ENCODE data around the gene ENPP7. TPM values are rescaled to one million over a fixed set of nuclear protein-coding genes. Genes with fewer than 3 reads are reported as not detected.
A peak's percentile ranks its signal among the peaks of the same experiment; 100 is the strongest.

Gene ENPP7
- total RNA-seq, 1 experiment from 2014 or later: not detected

DNA sequence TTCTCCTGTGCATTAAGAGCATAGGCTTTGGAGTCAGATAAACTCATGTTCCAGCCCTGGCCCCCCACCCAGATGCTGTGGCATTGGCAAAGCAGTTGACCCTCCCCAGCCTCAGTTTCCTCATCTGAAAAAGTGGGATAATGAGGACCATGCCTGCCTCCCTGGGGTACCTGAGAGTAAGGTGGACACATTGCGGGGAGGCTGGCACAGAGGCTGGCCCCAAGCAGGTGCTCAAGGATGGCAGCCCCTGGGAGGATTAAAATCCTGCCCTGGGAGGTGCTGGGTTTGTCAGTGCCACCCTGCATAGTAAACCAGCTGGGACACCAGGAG is 11.8 kb downstream of the ENPP7 start:
- no peaks in the 10 kb centered on the region for H4K20me1 ChIP-seq (ENCODE audit: insufficient read depth)
- H3K4me1 ChIP-seq (ENCODE audit: control insufficient read depth in 1 of 2, insufficient read depth in 2 of 2, low read length in 2 of 2): peaks cover 11 to 33% of the 10 kb centered on the region in 2 experiments; a peak in 3 of 4 replicates
- DNase-seq (ENCODE audit: low read depth, low spot score): no peak
- H3K4me2 ChIP-seq (ENCODE audit: low read length): peak overlapping the region; percentile 68; the same call in 1 of the 2 replicates
- TF ChIP-seq SRF (IDR thresholded peaks at IDR 0.05; ENCODE audit: low read depth) (no peak), SIN3A (IDR thresholded peaks at IDR 0.05; ENCODE audit: low read depth) (no peak), EGR1 (IDR thresholded peaks at IDR 0.05; ENCODE audit: low read depth) (no peak), SP1 (IDR thresholded peaks at IDR 0.05; ENCODE audit: low read depth) (no peak), EZH2 (IDR thresholded peaks at IDR 0.05) (no peak), POLR2AphosphoS5 (IDR thresholded peaks at IDR 0.05; ENCODE audit: low read depth, low read length) (no peak)
- TF ChIP-seq, protein P1, sequence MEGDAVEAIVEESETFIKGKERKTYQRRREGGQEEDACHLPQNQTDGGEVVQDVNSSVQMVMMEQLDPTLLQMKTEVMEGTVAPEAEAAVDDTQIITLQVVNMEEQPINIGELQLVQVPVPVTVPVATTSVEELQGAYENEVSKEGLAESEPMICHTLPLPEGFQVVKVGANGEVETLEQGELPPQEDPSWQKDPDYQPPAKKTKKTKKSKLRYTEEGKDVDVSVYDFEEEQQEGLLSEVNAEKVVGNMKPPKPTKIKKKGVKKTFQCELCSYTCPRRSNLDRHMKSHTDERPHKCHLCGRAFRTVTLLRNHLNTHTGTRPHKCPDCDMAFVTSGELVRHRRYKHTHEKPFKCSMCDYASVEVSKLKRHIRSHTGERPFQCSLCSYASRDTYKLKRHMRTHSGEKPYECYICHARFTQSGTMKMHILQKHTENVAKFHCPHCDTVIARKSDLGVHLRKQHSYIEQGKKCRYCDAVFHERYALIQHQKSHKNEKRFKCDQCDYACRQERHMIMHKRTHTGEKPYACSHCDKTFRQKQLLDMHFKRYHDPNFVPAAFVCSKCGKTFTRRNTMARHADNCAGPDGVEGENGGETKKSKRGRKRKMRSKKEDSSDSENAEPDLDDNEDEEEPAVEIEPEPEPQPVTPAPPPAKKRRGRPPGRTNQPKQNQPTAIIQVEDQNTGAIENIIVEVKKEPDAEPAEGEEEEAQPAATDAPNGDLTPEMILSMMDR (IDR thresholded peaks at IDR 0.05 in 2 of 3, conservative IDR thresholded peaks at IDR 0.05 in 1 of 3; ENCODE audit: borderline replicate concordance in 1 of 3, insufficient read depth in 1 of 3, low read depth in 2 of 3, low read length in 2 of 3): no peak
- TF ChIP-seq, protein P2, sequence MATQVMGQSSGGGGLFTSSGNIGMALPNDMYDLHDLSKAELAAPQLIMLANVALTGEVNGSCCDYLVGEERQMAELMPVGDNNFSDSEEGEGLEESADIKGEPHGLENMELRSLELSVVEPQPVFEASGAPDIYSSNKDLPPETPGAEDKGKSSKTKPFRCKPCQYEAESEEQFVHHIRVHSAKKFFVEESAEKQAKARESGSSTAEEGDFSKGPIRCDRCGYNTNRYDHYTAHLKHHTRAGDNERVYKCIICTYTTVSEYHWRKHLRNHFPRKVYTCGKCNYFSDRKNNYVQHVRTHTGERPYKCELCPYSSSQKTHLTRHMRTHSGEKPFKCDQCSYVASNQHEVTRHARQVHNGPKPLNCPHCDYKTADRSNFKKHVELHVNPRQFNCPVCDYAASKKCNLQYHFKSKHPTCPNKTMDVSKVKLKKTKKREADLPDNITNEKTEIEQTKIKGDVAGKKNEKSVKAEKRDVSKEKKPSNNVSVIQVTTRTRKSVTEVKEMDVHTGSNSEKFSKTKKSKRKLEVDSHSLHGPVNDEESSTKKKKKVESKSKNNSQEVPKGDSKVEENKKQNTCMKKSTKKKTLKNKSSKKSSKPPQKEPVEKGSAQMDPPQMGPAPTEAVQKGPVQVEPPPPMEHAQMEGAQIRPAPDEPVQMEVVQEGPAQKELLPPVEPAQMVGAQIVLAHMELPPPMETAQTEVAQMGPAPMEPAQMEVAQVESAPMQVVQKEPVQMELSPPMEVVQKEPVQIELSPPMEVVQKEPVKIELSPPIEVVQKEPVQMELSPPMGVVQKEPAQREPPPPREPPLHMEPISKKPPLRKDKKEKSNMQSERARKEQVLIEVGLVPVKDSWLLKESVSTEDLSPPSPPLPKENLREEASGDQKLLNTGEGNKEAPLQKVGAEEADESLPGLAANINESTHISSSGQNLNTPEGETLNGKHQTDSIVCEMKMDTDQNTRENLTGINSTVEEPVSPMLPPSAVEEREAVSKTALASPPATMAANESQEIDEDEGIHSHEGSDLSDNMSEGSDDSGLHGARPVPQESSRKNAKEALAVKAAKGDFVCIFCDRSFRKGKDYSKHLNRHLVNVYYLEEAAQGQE (IDR thresholded peaks at IDR 0.05; ENCODE audit: low read depth): no peak
- no peak overlapping the region for H3K9ac ChIP-seq (ENCODE audit: low read length)
- no peaks in the 10 kb centered on the region for H3K79me2 ChIP-seq (ENCODE audit: insufficient read depth, low read length)
- ChIA-PET POLR2A (interaction anchor here (0.6 kb wide), 1 partner anchor 54 kb away, joined by 3 read pairs; the partner anchor contains the start of gene CBX8), CTCF (interaction anchor here (0.6 to 3.1 kb wide), 23 partner anchors 9 to 251 kb away, joined by 3 to 31 read pairs (median 5); partner anchors contain the start of genes CBX4 and CBX8), RAD21 (ENCODE audit: low non-redundant PET in 1 of 2, low total read pairs in 2 of 2, uncharacterized antibody in 2 of 2, unreplicated experiment in 2 of 2) (interaction anchor here in 1 of 2 experiments (1.3 kb wide), 1 partner anchor 47 kb away, joined by 5 read pairs; no protein-coding TSS in a partner anchor)
- H2AFZ ChIP-seq (ENCODE audit: low read depth, low read length, poor library complexity, severe bottlenecking): peak overlapping the region; percentile 76
- no peak overlapping the region for H3K4me3 ChIP-seq (replicated peaks in 1 of 2; ENCODE audit: low read depth in 1 of 2, low read length in 2 of 2)
- H3K27me3 ChIP-seq (ENCODE audit: insufficient read depth, low read length): 0 out of 2 replicates have a peak, but pooled peaks cover 3% of the 10 kb centered on the region
- intact Hi-C loops (cut with micrococcal nuclease): loop anchor here (2.0 kb wide), 1 partner anchor 174 kb away; no protein-coding TSS in a partner anchor
- no peaks in the 10 kb centered on the region for H3K9me3 ChIP-seq (ENCODE audit: control insufficient read depth in 1 of 2, insufficient read depth in 1 of 2, low read depth in 1 of 2, low read length in 2 of 2)
- no peak overlapping the region for H3K27ac ChIP-seq (ENCODE audit: low read depth, low read length)
- H3K36me3 ChIP-seq (ENCODE audit: control insufficient read depth in 1 of 2, insufficient read depth in 2 of 2, low read length in 2 of 2): no peaks in the 10 kb centered on the region
- BruUV-seq (replicated peaks): no TSS peak
- no peak for ATAC-seq
- no peaks in the 10 kb centered on the region for H3K9me2 ChIP-seq (ENCODE audit: insufficient read depth)
